ENCODE data around the gene BRIP1. TPM values are rescaled to one million over a fixed set of nuclear protein-coding genes. Genes with fewer than 3 reads are reported as not detected.

Gene BRIP1
- polyA plus RNA-seq, 1 donor from 2014 or later = 2.7 TPM

DNA sequence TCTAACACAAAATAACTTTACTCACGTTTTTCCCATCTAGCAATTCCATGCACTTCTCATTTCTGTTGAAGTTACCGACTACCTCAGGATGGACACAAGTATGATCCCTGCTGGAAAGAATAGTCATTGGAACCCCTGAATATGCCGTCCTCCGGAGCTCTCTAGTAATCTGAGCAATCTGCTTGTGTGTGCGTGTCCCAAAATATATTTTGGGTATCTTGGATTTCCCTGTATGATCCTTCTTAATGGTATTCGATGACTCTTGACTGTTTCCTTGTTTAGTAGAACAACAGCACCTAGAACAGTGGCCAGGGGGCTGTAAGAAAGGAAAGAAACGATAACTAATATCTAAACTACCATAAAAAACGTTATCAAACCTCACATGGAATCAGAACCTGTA lies 54.9 kb downstream of the BRIP1 start:
- no peaks in the 10 kb centered on the region for H3K9me3 Mint-ChIP-seq
- peaks cover 3% of the 10 kb centered on the region for H3K36me3 Mint-ChIP-seq
- H3K4me1 Mint-ChIP-seq = peaks cover 11 to 17% (median 12%) of the 10 kb centered on the region in 3 donors
- no peaks in the 10 kb centered on the region for H3K27me3 Mint-ChIP-seq
- H3K4me3 Mint-ChIP-seq = no peak overlapping the region
- H3K27ac Mint-ChIP-seq = no peak overlapping the region

DNA sequence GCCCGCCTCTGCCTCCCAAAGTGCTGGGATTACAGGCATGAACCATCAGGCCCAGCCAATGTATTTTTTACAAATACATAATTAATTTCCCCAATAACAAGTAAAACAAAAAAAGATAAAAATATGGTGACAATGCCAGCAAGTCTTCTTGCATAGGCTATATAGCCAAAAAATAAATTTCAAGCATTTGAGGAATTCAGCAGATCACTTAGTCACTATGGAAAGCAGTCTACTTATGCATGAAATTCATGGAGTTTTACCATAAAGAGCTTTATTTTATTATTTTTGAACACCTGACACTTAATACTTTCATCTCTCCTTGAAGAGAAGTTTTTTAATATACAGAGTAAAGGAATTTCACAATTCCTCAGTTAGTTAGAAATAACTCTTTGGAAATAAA lies 56.4 kb downstream of the BRIP1 start:
- peaks cover 1% of the 10 kb centered on the region for H3K36me3 Mint-ChIP-seq

DNA sequence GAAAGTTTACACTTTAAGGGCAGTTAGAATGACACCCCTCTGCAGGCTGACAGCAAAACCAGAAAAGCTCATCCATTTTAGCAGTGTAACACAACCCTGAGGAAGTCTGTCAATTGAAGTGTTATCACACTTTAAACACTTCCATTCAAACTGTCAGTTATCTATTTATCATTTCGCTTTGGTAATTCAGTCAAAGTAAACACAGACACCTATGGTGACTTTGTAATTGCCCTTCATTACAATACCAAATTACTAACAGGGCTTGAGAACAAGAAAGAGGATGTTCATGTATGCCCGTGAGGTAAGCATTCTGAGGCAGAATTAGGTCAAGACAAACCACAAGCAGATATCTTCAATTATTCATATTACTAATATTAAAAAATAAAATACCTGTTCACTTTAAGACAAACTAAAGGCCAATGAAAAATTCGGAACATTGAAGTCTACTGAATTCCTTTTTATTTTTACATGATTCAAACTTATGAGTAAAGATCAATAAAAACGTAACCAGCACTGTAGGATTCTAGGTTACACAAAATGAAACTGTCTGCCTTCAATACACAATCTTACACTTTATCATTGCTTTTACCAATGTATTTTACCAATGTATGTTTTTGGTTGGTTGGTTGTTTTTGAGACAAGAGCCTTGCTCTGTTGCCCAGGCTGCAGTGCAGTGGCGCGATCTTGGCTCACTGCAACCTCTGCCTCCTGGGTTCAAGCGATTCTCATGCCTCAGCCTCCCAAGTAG lies 57.1 kb downstream of the BRIP1 start:
- no peak overlapping the region for H3K27ac Mint-ChIP-seq
- H3K36me3 Mint-ChIP-seq = peaks cover 1% of the 10 kb centered on the region
- H3K9me3 Mint-ChIP-seq = no peaks in the 10 kb centered on the region
- no peaks in the 10 kb centered on the region for H3K27me3 Mint-ChIP-seq
- peaks cover 8 to 11% (median 10%) of the 10 kb centered on the region in 3 donors for H3K4me1 Mint-ChIP-seq
- no peak overlapping the region for H3K4me3 Mint-ChIP-seq

More for the DNA sequence above, 56.4 kb downstream of the BRIP1 start:
- Mint-ChIP-seq H3K27ac (no peak overlapping the region), H3K9me3 (no peaks in the 10 kb centered on the region), H3K27me3 (no peaks in the 10 kb centered on the region), H3K4me1 (peaks cover 8 to 11% (median 10%) of the 10 kb centered on the region in 3 donors), H3K4me3 (peak overlapping the region in 1 of 4 donors; percentile 22)

DNA sequence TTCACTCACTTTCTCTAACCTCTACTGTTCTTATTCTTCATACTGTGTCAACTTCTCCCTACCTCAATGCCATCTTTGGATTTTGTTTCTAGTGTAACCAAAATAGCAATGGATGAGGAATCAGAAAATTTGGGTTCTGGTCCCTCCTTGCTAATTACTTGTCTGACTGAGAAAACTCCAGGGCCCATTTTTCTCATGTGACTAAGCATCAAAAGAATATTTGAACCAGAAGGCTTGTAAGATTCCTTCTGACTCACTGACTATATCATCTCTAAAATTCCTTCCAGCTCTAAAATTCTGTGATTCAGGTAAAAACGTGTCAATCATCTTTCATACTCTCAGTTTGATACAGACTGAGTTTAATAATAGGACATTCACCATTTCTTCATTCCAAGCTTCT lies 57.9 kb downstream of the BRIP1 start:
- no peaks in the 10 kb centered on the region for H3K9me3 Mint-ChIP-seq
- H3K27ac Mint-ChIP-seq = no peak overlapping the region
- H3K36me3 Mint-ChIP-seq = peaks cover 1% of the 10 kb centered on the region
- H3K4me1 Mint-ChIP-seq = peaks cover 9 to 11% (median 10%) of the 10 kb centered on the region in 3 donors
- H3K4me3 Mint-ChIP-seq = no peak overlapping the region
- H3K27me3 Mint-ChIP-seq = no peaks in the 10 kb centered on the region

DNA sequence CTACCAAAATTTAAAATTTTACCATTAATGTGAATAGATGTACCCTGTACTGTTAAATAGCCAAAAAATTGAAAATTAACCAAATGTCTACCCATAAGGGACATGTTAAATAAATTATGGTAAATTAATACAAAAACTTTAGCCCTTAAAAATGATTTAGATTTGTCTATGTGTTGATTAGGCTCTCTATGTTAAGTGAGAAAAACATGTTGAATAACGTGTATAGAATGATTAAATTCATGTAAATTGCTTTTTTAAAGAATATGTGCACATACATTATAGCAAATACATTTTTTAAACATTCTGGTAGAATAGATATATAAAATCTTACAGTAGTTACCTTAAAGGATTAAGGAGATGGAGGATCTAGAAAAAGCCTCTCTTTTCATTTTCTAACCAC lies 59.5 kb downstream of the BRIP1 start:
- no peak overlapping the region for H3K27ac Mint-ChIP-seq
- no peaks in the 10 kb centered on the region for H3K9me3 Mint-ChIP-seq
- H3K4me1 Mint-ChIP-seq = peaks cover 9 to 12% (median 10%) of the 10 kb centered on the region in 3 donors
- H3K27me3 Mint-ChIP-seq = no peaks in the 10 kb centered on the region
- peaks cover 1% of the 10 kb centered on the region for H3K36me3 Mint-ChIP-seq
- no peak overlapping the region for H3K4me3 Mint-ChIP-seq

DNA sequence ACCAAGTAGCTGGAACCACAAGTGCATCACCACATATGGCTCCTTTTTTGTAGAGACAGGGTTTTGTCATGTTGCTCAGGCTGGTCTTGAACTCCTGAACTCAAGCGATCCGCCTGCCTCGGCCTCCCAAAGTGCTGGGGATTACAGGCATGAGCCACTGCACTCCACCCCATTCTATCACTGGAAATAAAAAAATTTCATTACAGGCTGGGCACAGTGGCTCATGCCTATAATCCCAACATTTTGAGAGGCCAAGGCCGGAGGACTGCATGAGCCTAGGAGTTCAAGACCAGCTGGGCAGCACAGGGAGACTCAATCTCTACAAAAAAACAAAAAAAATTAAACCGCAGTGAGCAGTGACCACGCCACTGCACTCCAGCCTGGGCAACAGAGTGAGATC lies 60.1 kb downstream of the BRIP1 start:
- Mint-ChIP-seq H3K27me3 (no peaks in the 10 kb centered on the region), H3K27ac (no peak overlapping the region)

DNA sequence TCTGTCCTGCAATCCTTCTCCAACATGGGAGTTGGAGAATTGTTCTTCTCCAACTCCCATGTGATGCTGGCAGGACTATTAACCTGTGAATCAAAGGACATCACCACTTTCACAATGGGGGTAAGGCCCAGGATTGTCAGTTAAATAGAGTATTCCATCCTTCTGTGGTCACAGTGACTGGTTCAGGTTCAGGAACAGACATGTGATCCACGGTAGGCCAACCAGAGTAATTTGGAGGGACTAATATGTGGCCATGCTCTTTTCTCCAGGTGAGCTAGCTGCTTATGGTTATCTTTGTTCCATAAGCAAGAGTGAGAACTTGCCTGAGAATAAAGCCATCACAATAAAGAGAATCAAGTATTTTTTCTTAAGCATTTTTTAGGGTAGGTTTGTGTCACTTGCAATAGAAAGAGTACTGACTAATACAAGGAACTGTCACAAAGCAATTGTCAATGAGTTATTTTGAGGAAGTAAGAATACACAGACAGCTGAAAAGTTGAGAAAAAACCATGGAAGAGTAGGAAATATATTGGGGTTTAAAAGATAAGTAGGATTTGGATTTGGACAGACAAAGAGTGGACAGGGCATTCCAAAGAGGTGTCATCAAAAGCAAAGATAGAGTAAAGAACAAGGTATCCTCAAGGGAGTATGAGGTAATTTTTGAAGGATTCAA lies 63.4 kb downstream of the BRIP1 start:
- Mint-ChIP-seq H3K27me3 (no peaks in the 10 kb centered on the region), H3K27ac (no peak overlapping the region), H3K4me3 (no peak overlapping the region), H3K36me3 (no peaks in the 10 kb centered on the region), H3K4me1 (peaks cover 9 to 14% (median 10%) of the 10 kb centered on the region in 3 donors), H3K9me3 (no peaks in the 10 kb centered on the region)

More for the DNA sequence above, 60.1 kb downstream of the BRIP1 start:
- Mint-ChIP-seq H3K36me3 (peaks cover 1% of the 10 kb centered on the region), H3K9me3 (no peaks in the 10 kb centered on the region), H3K4me3 (no peak overlapping the region), H3K4me1 (peaks cover 9 to 12% (median 10%) of the 10 kb centered on the region in 3 donors)

DNA sequence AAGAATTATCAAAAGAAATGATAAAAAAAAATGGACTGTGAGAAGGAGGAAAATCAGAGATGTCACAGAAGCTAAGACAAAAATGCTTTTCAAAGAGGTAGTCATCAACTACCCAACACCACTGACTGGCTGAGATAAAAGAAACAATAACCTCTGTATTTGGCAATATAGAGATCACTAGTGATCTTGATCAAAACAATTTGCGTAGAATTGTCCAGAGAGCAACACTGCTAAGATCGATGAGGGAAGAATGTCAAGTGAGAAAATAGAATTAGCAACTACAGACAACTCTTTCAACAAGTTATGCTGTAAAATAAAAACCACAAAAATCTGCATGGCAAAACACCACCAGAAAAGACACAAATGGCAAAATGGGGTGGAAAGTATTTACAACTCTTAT lies 66.0 kb downstream of the BRIP1 start:
- no peak overlapping the region for H3K27ac Mint-ChIP-seq
- H3K9me3 Mint-ChIP-seq = no peaks in the 10 kb centered on the region
- peaks cover 1% of the 10 kb centered on the region for H3K36me3 Mint-ChIP-seq
- H3K4me3 Mint-ChIP-seq = no peak overlapping the region
- peaks cover 9 to 16% (median 10%) of the 10 kb centered on the region in 3 donors for H3K4me1 Mint-ChIP-seq
- no peaks in the 10 kb centered on the region for H3K27me3 Mint-ChIP-seq

DNA sequence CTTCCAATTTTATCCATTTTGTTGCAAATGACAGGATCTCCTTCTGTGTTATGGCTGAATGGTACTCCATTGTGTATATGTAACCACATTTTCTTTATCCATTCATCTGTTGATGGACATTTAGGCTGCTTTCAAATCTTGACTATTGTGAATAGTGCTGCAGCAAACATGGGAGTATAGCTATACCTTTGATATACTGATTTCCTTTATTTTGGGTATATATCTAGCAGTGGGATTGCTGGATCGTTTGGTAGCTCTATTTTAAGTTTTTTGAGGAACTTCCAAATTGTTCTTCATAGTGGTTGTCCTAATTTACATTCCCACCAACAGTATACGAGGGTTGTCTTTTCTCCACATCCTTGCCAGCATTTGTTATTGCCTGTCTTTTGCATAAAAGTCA lies 67.8 kb downstream of the BRIP1 start:
- peaks cover 9 to 16% (median 10%) of the 10 kb centered on the region in 3 donors for H3K4me1 Mint-ChIP-seq
- H3K27ac Mint-ChIP-seq = no peak overlapping the region
- no peaks in the 10 kb centered on the region for H3K9me3 Mint-ChIP-seq
- H3K4me3 Mint-ChIP-seq = no peak overlapping the region
- H3K27me3 Mint-ChIP-seq = no peaks in the 10 kb centered on the region
- H3K36me3 Mint-ChIP-seq = peaks cover 1% of the 10 kb centered on the region

DNA sequence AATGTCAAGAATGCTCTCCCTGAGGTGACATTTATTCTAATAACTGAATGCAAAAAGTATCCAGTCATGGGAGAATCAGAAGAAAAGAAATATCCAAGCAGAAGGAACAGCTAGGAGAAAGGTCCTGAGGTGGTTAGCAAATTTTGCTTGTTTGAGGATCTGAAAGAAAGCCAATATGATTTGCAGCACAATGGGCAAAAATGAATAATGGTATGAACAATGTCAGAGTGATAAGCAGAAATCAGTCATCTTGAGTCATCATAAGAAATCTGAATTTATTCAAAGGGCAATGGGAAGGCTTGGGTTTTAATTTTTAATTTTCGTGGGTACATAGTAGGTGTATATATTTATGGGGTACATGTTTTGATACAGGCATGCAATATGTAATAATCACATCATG lies 68.5 kb downstream of the BRIP1 start:
- H3K27ac Mint-ChIP-seq = no peak overlapping the region
- no peaks in the 10 kb centered on the region for H3K27me3 Mint-ChIP-seq
- no peaks in the 10 kb centered on the region for H3K9me3 Mint-ChIP-seq
- H3K4me3 Mint-ChIP-seq = no peak overlapping the region
- peaks cover 3% of the 10 kb centered on the region for H3K36me3 Mint-ChIP-seq
- peaks cover 4 to 11% (median 7%) of the 10 kb centered on the region in 3 donors for H3K4me1 Mint-ChIP-seq

DNA sequence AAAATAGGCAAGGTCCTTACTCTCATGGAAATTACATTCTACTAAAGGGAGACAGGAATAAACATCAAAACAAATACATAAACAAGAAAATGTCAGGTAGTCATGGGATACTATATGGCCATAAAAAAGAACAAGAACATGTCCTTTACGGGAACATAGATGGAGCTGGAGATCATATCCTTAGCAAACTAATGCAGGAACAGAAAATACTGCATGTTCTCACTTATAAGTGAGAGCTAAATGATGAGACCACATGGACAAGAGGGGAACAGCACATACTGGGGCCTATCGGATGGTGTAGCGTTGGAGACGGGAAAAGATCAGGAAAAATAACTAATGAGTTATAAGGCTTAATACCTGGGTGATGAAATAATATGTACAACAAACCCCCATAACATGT lies 69.1 kb downstream of the BRIP1 start:
- Mint-ChIP-seq H3K9me3 (no peaks in the 10 kb centered on the region), H3K27ac (no peak overlapping the region), H3K27me3 (no peaks in the 10 kb centered on the region), H3K4me3 (no peak overlapping the region), H3K36me3 (peaks cover 3% of the 10 kb centered on the region), H3K4me1 (peaks cover 4 to 11% (median 7%) of the 10 kb centered on the region in 3 donors)

DNA sequence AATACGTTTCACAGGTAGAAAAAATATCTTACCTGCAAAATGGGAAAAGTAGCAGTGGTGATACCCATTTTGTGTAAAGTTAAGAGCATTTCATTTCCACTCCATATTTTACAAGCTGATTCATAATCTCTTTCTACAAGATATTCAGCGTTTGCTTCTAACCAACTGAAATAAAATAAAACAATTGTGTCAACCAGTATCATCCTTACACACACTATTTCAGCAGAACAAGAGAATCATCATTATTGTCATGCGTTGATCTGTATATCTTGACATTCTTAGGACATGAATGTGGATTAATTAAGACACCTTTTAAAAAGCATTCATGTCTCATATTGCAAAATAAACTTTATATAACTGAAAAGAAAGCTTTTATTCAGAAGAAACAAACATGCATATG lies 69.8 kb downstream of the BRIP1 start:
- Mint-ChIP-seq H3K4me1 (peaks cover 4 to 11% (median 7%) of the 10 kb centered on the region in 3 donors), H3K27me3 (no peaks in the 10 kb centered on the region), H3K36me3 (peaks cover 3% of the 10 kb centered on the region), H3K27ac (no peak overlapping the region), H3K4me3 (no peak overlapping the region), H3K9me3 (no peaks in the 10 kb centered on the region)

DNA sequence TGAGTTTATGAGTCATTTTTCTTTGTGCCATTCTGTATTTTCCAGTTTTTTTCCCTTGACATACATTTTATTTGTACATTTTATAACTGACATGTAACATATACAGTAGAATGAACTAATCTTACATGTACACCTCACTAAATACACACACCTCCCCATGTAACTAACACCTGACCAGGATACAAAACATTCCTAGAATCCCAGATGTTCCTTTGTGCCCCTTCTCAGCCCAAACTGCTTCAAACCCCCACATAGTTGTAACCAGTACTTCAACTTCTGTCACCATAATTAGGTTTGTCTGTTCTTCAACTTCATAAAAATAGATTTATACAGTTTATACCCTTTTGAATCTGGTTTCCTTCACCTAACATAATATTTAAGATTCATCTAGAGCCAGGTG lies 73.5 kb downstream of the BRIP1 start:
- Mint-ChIP-seq H3K36me3 (peaks cover 3% of the 10 kb centered on the region), H3K4me3 (no peak overlapping the region), H3K4me1 (peaks cover 8 to 14% (median 13%) of the 10 kb centered on the region in 3 donors)

DNA sequence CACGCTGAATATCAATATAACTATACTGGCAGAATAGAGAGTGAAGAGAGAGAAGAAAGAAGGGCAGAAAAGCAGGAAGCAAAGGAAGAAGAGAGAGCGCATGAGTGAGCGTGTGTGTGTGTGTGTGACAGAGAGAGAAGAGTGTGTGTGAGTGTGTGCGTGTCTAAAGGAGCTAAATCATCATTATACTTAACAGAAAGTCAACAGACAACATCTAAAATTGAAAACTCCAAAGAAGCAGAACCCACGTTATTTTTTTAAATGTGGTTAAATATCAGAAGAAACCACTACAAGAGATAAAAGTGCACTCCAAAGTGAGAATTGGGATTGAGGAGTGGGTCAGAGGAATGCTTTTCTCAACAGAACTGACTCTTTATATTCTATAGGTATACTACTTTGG lies 77.2 kb downstream of the BRIP1 start:
- Mint-ChIP-seq H3K9me3 (no peaks in the 10 kb centered on the region), H3K27me3 (no peaks in the 10 kb centered on the region), H3K36me3 (peaks cover 2% of the 10 kb centered on the region), H3K27ac (peak overlapping the region in 1 of 3 donors; percentile 79), H3K4me1 (peaks cover 19 to 31% (median 30%) of the 10 kb centered on the region in 3 donors), H3K4me3 (peak overlapping the region in 1 of 4 donors; percentile 56)

More for the DNA sequence above, 73.5 kb downstream of the BRIP1 start:
- H3K9me3 Mint-ChIP-seq = no peaks in the 10 kb centered on the region
- H3K27ac Mint-ChIP-seq = no peak overlapping the region
- H3K27me3 Mint-ChIP-seq = no peaks in the 10 kb centered on the region

DNA sequence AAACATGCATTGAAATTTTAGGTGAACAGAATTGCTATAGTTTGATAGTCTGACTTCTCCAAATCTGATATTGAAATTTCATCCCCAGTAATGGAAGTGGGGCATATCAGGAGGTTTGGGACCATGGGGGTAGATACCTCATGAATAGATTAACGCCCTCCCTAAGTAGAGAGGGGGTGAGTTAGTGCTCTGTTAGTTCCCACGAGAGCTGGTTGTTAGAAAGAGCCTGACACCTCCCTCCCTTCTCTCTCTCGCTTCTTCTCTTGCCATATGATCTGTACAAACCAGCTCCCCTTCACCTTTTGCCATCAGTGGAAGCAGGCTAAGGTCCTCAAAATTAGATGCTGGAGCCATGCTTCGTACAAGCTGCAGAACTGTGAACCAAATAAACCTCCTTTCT lies 78.8 kb downstream of the BRIP1 start:
- Mint-ChIP-seq H3K4me3 (peak overlapping the region in 3 of 4 donors; percentile 5 to 83 (median 81)), H3K36me3 (no peaks in the 10 kb centered on the region), H3K27ac (peak overlapping the region in 2 of 3 donors; percentile 6 to 79)

More for the DNA sequence above, 78.8 kb downstream of the BRIP1 start:
- Mint-ChIP-seq H3K27me3 (no peaks in the 10 kb centered on the region), H3K9me3 (no peaks in the 10 kb centered on the region), H3K4me1 (peaks cover 19 to 31% (median 30%) of the 10 kb centered on the region in 3 donors)
